ENCODE results near the gene STK35.

DNA sequence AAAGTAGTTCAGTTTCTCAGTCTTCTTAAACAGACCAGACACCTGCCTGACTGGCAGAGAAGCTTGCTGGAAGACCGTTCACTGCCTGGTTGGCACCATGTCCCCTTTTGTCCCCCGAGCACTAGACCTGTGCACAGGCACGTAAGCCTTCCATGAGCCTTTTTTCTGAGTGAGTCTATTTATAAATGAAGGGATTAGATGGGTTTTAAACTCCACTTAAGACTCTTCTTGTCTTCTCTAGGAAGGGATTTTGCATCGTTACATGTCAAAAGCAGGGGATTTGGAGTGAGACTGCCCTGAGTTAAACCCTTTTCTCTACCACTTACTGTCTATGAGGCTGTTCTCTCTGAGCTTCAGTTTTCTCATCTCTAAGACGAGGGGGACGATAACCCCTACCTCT, 37.6 kb downstream of the STK35 start:
- no peak for TF ChIP-seq POLR2A (IDR thresholded peaks at IDR 0.05; ENCODE audit: low read length)
- no peak for TF ChIP-seq GATA1 (IDR thresholded peaks at IDR 0.05; ENCODE audit: low read depth, low read length)

Measured in erythroblast (primary cell).